CD14-positive monocyte (primary cell): ENCODE measurements around the gene CCDC178. TPM values are rescaled to one million over a fixed set of nuclear protein-coding genes. Genes with fewer than 3 reads are reported as not detected.

Experiments used
- DNase-seq, 3 donors: peaks; one replicate each; pipeline ENCODE4 v3.0.0-alpha.2; 2011 to 2022
- H2AFZ ChIP-seq: 2 replicates; pipeline ENCODE4 v1.6.0; 2012; ENCODE audit warnings: mild to moderate bottlenecking, low read depth, low read length, inconsistent platforms; ENCODE audit not compliant: insufficient read depth, poor library complexity, severe bottlenecking
- H3K27ac ChIP-seq, 2 donors: 1 replicate in 1 of 2; 2 replicates in 1 of 2; pipeline ENCODE4 v1.5.1; 2012 to 2013; ENCODE audit warnings: low read length in 2 of 2, control low read depth in 1 of 2, inconsistent platforms in 1 of 2, low read depth in 1 of 2, mild to moderate bottlenecking in 1 of 2
- H3K27me3 ChIP-seq, 2 donors: one replicate each; pipeline versions ENCODE4 v1.6.0 to v1.6.1; 2011 to 2013; ENCODE audit warnings: low read length in 2 of 2; ENCODE audit not compliant: control insufficient read depth in 2 of 2, insufficient read depth in 2 of 2
- H3K36me3 ChIP-seq, 2 donors: replicated peaks in 1 of 2; 1 replicate in 1 of 2; 2 replicates in 1 of 2; pipeline versions ENCODE4 v1.5.1 to v1.6.1; 2012 to 2013; ENCODE audit warnings: low read length in 2 of 2, control low read depth in 1 of 2, inconsistent platforms in 1 of 2, mild to moderate bottlenecking in 1 of 2; ENCODE audit not compliant: insufficient read depth in 2 of 2, control insufficient read depth in 1 of 2
- H3K4me1 ChIP-seq, 2 donors: 1 replicate in 1 of 2; 2 replicates in 1 of 2; pipeline versions ENCODE4 v1.5.1 to v1.6.1; 2012 to 2013; ENCODE audit warnings: low read length in 2 of 2, control low read depth in 1 of 2, inconsistent platforms in 1 of 2, mild to moderate bottlenecking in 1 of 2, moderate library complexity in 1 of 2; ENCODE audit not compliant: insufficient read depth in 2 of 2, control insufficient read depth in 1 of 2
- H3K4me2 ChIP-seq: replicated peaks from 2 replicates; pipeline ENCODE3; 2012; ENCODE audit warnings: low read length, moderate library complexity, mild to moderate bottlenecking; ENCODE audit not compliant: poor library complexity, severe bottlenecking; ENCODE audit errors: extremely low read depth
- H3K4me3 ChIP-seq, 3 experiments: fragments of 200-600 bp in 1 of 3; sonication (generic) in 1 of 3; replicated peaks in 1 of 3; 1 replicate in 2 of 3; 2 replicates in 1 of 3; pipeline ENCODE4 v1.5.1; 2011 to 2013; ENCODE audit warnings: low read length in 3 of 3, mild to moderate bottlenecking in 3 of 3, control low read depth in 2 of 3, low read depth in 2 of 3, inconsistent platforms in 1 of 3, moderate library complexity in 1 of 3
- H3K79me2 ChIP-seq: 2 replicates; pipeline ENCODE4 v1.6.0; 2012; ENCODE audit warnings: mild to moderate bottlenecking, control low read depth, inconsistent platforms, low read length, moderate library complexity; ENCODE audit not compliant: insufficient read depth
- H3K9ac ChIP-seq: 2 replicates; pipeline ENCODE4 v1.6.0; 2017; ENCODE audit warnings: low read length, mild to moderate bottlenecking; ENCODE audit not compliant: insufficient read depth, poor library complexity, severe bottlenecking
- H3K9me3 ChIP-seq, 2 donors: replicated peaks in 1 of 2; 1 replicate in 1 of 2; 2 replicates in 1 of 2; pipeline versions ENCODE4 v1.5.1 to v1.6.1; 2012 to 2013; ENCODE audit warnings: low read length in 2 of 2, control low read depth in 1 of 2; ENCODE audit not compliant: control insufficient read depth in 1 of 2, insufficient read depth in 1 of 2
- H4K20me1 ChIP-seq: 2 replicates; pipeline ENCODE4 v1.6.0; 2012; ENCODE audit warnings: mild to moderate bottlenecking, low read length, control low read depth, moderate library complexity; ENCODE audit not compliant: insufficient read depth
- H3K27ac Mint-ChIP-seq, 7 donors: one replicate each; pipeline ENCODE4 v1.8.0; 2020; ENCODE audit warnings: mild to moderate bottlenecking in 7 of 7, mixed read lengths in 7 of 7, moderate library complexity in 6 of 7, inconsistent platforms in 2 of 7
- H3K27me3 Mint-ChIP-seq, 3 donors: one replicate each; pipeline ENCODE4 v1.8.0; 2021 to 2022; ENCODE audit warnings: low read depth in 3 of 3, mild to moderate bottlenecking in 3 of 3, mixed read lengths in 3 of 3, moderate library complexity in 3 of 3, inconsistent platforms in 1 of 3
- H3K36me3 Mint-ChIP-seq, 2 donors: one replicate each; pipeline ENCODE4 v1.8.0; 2020; ENCODE audit warnings: mixed read lengths in 2 of 2, inconsistent platforms in 1 of 2, mild to moderate bottlenecking in 1 of 2
- H3K4me1 Mint-ChIP-seq: one replicate; pipeline ENCODE4 v1.8.0; 2020; ENCODE audit warnings: mild to moderate bottlenecking, mixed read lengths
- H3K4me3 Mint-ChIP-seq, 2 donors: one replicate each; pipeline ENCODE4 v1.8.0; 2020; ENCODE audit warnings: mild to moderate bottlenecking in 2 of 2, mixed read lengths in 2 of 2, moderate library complexity in 1 of 2
- H3K9me3 Mint-ChIP-seq, 7 donors: one replicate each; pipeline ENCODE4 v1.8.0; 2020 to 2022; ENCODE audit warnings: mixed read lengths in 7 of 7, mild to moderate bottlenecking in 6 of 7, moderate library complexity in 6 of 7, inconsistent platforms in 2 of 7
- CTCF ChIP-seq: fragments of 200-600 bp; IDR thresholded peaks from one replicate; pipeline ENCODE4 v1.8.0; 2022; ENCODE audit warnings: antibody characterized with exemption, mild to moderate bottlenecking
- WGBS: methylation state at CpG from one replicate; pipeline ENCODE4 v1.1.5; 2013; ENCODE audit warnings: missing lambda C conversion rate; ENCODE audit not compliant: insufficient coverage; 5-methylcytosine and 5-hydroxymethylcytosine counted together
- intact Hi-C, 2 donors: fragments of 100-400 bp; cut with micrococcal nuclease; formaldehyde crosslinking; loops; one replicate each; pipeline versions ENCODE4 v1.15.0 to v1.15.1; 2023
- polyA plus RNA-seq, 3 donors: library from polyadenylated mRNA; depleted of rRNA in 1 of 3; unstranded in 2 of 3; stranded (reverse) in 1 of 3; fragments of 300-500 nt in 2 of 3; fragments of >200 nt in 1 of 3; fragmentation: Illumina TruSeq in 2 of 3; gene quantifications; 1 replicate in 2 of 3; 2 replicates in 1 of 3; pipeline ENCODE4 v1.2.3, GENCODE V29; 2012 to 2021

Gene CCDC178
- polyA plus RNA-seq, 3 donors = not detected

- Histone ChIP-seq H3K4me3 (no peak overlapping the region), H3K4me2 (no peak overlapping the region), H3K36me3 (no peaks in the 10 kb centered on the region), H3K27me3 (no peaks in the 10 kb centered on the region), H3K4me1 (no peaks in the 10 kb centered on the region), H2AFZ (no peak overlapping the region), H4K20me1 (no peaks in the 10 kb centered on the region), H3K79me2 (no peaks in the 10 kb centered on the region), H3K9me3 (peaks cover 0 to 6% of the 10 kb centered on the region in 2 donors), H3K9ac (no peak overlapping the region), H3K27ac (no peak overlapping the region)
- no peaks in the 10 kb centered on the region for H3K4me1 Mint-ChIP-seq
- WGBS = no CpG with 5 or more reads among the region's 3 CpGs
- H3K36me3 Mint-ChIP-seq = no peaks in the 10 kb centered on the region
- no peak overlapping the region for H3K27ac Mint-ChIP-seq
- H3K9me3 Mint-ChIP-seq = peaks cover 0 to 8% (median 3%) of the 10 kb centered on the region in 7 donors
- intact Hi-C loops = no loop called here
- H3K4me3 Mint-ChIP-seq = no peak overlapping the region
- peaks cover 0 to 4% (median 0%) of the 10 kb centered on the region in 3 donors for H3K27me3 Mint-ChIP-seq
- DNase-seq = no peak
- TF ChIP-seq CTCF = no peak
Observed at GRCh38 chr18:33304277-33304676, 136.2 kb downstream of the CCDC178 start.

GRCh38 chr18:33291539-33291938, 149.0 kb downstream of the CCDC178 start:
- Histone ChIP-seq H3K4me3 (no peak overlapping the region), H3K27me3 (no peaks in the 10 kb centered on the region), H3K9ac (no peak overlapping the region), H3K4me2 (no peak overlapping the region), H3K36me3 (no peaks in the 10 kb centered on the region), H2AFZ (no peak overlapping the region), H3K9me3 (no peaks in the 10 kb centered on the region), H4K20me1 (no peaks in the 10 kb centered on the region), H3K79me2 (no peaks in the 10 kb centered on the region), H3K27ac (no peak overlapping the region), H3K4me1 (no peaks in the 10 kb centered on the region)
- H3K4me1 Mint-ChIP-seq = no peaks in the 10 kb centered on the region
- H3K27me3 Mint-ChIP-seq = no peaks in the 10 kb centered on the region
- H3K36me3 Mint-ChIP-seq = no peaks in the 10 kb centered on the region
- no peak for DNase-seq
- TF ChIP-seq CTCF = no peak
- intact Hi-C loops = no loop called here
- no CpG with 5 or more reads among the region's 1 CpG for WGBS
- no peaks in the 10 kb centered on the region for H3K9me3 Mint-ChIP-seq
- no peak overlapping the region for H3K4me3 Mint-ChIP-seq
- H3K27ac Mint-ChIP-seq = no peak overlapping the region
